Calu3 (cell line): ENCODE data around the gene C1orf87. TPM values are rescaled to one million over a fixed set of nuclear protein-coding genes. Genes with fewer than 3 reads are reported as not detected.

Experiments
- BruUV-seq: library from RNA; stranded (reverse); fragments of 400-500 nt; replicated peaks from 2 replicates; lab custom pipeline; 2021; lab: Mats Ljungman, UMichigan
- CTCF ChIA-PET: fragments of 300-600 bp; sonication (Branson Sonifier 250); formaldehyde crosslinking; loops from one replicate; lab custom pipeline; 2022; ENCODE audit warnings: antibody characterized with exemption; lab: Charles Lee
- DNase-seq: peaks from one replicate; pipeline ENCODE4 v3.0.0; 2022
- H3K27ac Mint-ChIP-seq: one replicate; pipeline ENCODE4 v1.8.0; 2022; ENCODE audit warnings: mixed read lengths; ENCODE audit not compliant: unreplicated experiment
- H3K27me3 Mint-ChIP-seq: one replicate; pipeline ENCODE4 v1.8.0; 2022; ENCODE audit warnings: mixed read lengths; ENCODE audit not compliant: unreplicated experiment
- H3K36me3 Mint-ChIP-seq: one replicate; pipeline ENCODE4 v1.8.0; 2022; ENCODE audit warnings: mild to moderate bottlenecking, moderate library complexity, mixed read lengths; ENCODE audit not compliant: insufficient read depth, unreplicated experiment
- H3K4me1 Mint-ChIP-seq: one replicate; pipeline ENCODE4 v1.8.0; 2022; ENCODE audit warnings: mild to moderate bottlenecking, low read depth, mixed read lengths; ENCODE audit not compliant: unreplicated experiment
- H3K4me3 Mint-ChIP-seq: one replicate; pipeline ENCODE4 v1.8.0; 2022; ENCODE audit warnings: mild to moderate bottlenecking, low read depth, moderate library complexity, mixed read lengths; ENCODE audit not compliant: unreplicated experiment
- H3K9me3 Mint-ChIP-seq: one replicate; pipeline ENCODE4 v1.8.0; 2022; ENCODE audit warnings: low read depth, mixed read lengths; ENCODE audit not compliant: unreplicated experiment
- CTCF ChIP-seq: fragments of 200-600 bp; IDR thresholded peaks from one replicate; pipeline ENCODE4 v1.8.0; 2022; ENCODE audit warnings: antibody characterized with exemption; ENCODE audit not compliant: unreplicated experiment
- intact Hi-C: fragments of 100-400 bp; cut with micrococcal nuclease; formaldehyde crosslinking; loops from one replicate; pipeline ENCODE4 v1.10.0; 2022; ENCODE audit not compliant: unreplicated experiment
- total RNA-seq: library from RNA; stranded (reverse); gene quantifications from 2 replicates; pipeline ENCODE4 v1.2.3, GENCODE V29; 2022

Gene C1orf87
- total RNA-seq, 1 experiment from 2014 or later = not detected

GRCh38 chr1:60103186-60103585 is 29.6 kb upstream of the C1orf87 start:
- H3K27ac Mint-ChIP-seq = no peak overlapping the region
- no peaks in the 10 kb centered on the region for H3K27me3 Mint-ChIP-seq
- H3K36me3 Mint-ChIP-seq = no peaks in the 10 kb centered on the region
- H3K4me3 Mint-ChIP-seq = no peak overlapping the region
- no peak for TF ChIP-seq CTCF
- H3K9me3 Mint-ChIP-seq = no peaks in the 10 kb centered on the region
- no peaks in the 10 kb centered on the region for H3K4me1 Mint-ChIP-seq
- BruUV-seq = no TSS peak
- CTCF ChIA-PET = no interaction called here
- no peak for DNase-seq
- intact Hi-C loops = no loop called here

GRCh38 chr1:60102267-60103061 is 28.9 kb upstream of the C1orf87 start:
- no peak overlapping the region for H3K4me3 Mint-ChIP-seq
- TF ChIP-seq CTCF = no peak
- CTCF ChIA-PET = no interaction called here
- intact Hi-C loops = no loop called here
- H3K27ac Mint-ChIP-seq = no peak overlapping the region
- no peaks in the 10 kb centered on the region for H3K9me3 Mint-ChIP-seq
- no TSS peak for BruUV-seq
- no peaks in the 10 kb centered on the region for H3K36me3 Mint-ChIP-seq
- no peaks in the 10 kb centered on the region for H3K4me1 Mint-ChIP-seq
- DNase-seq = no peak
- H3K27me3 Mint-ChIP-seq = no peaks in the 10 kb centered on the region

- no peak overlapping the region for H3K4me3 Mint-ChIP-seq
- TF ChIP-seq CTCF = no peak
- H3K9me3 Mint-ChIP-seq = no peaks in the 10 kb centered on the region
- BruUV-seq = no TSS peak
- intact Hi-C loops = no loop called here
- no peak for DNase-seq
- H3K36me3 Mint-ChIP-seq = no peaks in the 10 kb centered on the region
- H3K27ac Mint-ChIP-seq = no peak overlapping the region
- CTCF ChIA-PET = no interaction called here
- H3K4me1 Mint-ChIP-seq = no peaks in the 10 kb centered on the region
- no peaks in the 10 kb centered on the region for H3K27me3 Mint-ChIP-seq
These were observed 27.9 kb upstream of the C1orf87 start for GRCh38 chr1:60101516-60101915.

- DNase-seq = no peak
- no peaks in the 10 kb centered on the region for H3K9me3 Mint-ChIP-seq
- no peaks in the 10 kb centered on the region for H3K36me3 Mint-ChIP-seq
- intact Hi-C loops = no loop called here
- BruUV-seq = no TSS peak
- H3K4me3 Mint-ChIP-seq = no peak overlapping the region
- no peaks in the 10 kb centered on the region for H3K4me1 Mint-ChIP-seq
- TF ChIP-seq CTCF = no peak
- H3K27ac Mint-ChIP-seq = no peak overlapping the region
- CTCF ChIA-PET = no interaction called here
- H3K27me3 Mint-ChIP-seq = no peaks in the 10 kb centered on the region
These were observed 17.7 kb upstream of the C1orf87 start for GRCh38 chr1:60091195-60091715.
